Measurements from ENCODE around the gene G3BP1. TPM values are rescaled to one million over a fixed set of nuclear protein-coding genes. Genes with fewer than 3 reads are reported as not detected.
"Not testable (repeated sequence)": the region's sequence is repeated elsewhere in the genome, so short reads cannot be mapped to it uniquely, and the experiment has no call there.

The G3BP1 gene
- total RNA-seq, 4 donors from 2014 or later, result 63.7 to 67.7 (median 65.8) TPM

- H3K4me3 ChIP-seq, result no peak overlapping the region
- no peak overlapping the region for H3K27ac ChIP-seq
- H3K9me3 ChIP-seq, result no peaks in the 10 kb centered on the region
- TF ChIP-seq POLR2A (IDR thresholded peaks at IDR 0.05), result no peak
- TF ChIP-seq, protein P1, sequence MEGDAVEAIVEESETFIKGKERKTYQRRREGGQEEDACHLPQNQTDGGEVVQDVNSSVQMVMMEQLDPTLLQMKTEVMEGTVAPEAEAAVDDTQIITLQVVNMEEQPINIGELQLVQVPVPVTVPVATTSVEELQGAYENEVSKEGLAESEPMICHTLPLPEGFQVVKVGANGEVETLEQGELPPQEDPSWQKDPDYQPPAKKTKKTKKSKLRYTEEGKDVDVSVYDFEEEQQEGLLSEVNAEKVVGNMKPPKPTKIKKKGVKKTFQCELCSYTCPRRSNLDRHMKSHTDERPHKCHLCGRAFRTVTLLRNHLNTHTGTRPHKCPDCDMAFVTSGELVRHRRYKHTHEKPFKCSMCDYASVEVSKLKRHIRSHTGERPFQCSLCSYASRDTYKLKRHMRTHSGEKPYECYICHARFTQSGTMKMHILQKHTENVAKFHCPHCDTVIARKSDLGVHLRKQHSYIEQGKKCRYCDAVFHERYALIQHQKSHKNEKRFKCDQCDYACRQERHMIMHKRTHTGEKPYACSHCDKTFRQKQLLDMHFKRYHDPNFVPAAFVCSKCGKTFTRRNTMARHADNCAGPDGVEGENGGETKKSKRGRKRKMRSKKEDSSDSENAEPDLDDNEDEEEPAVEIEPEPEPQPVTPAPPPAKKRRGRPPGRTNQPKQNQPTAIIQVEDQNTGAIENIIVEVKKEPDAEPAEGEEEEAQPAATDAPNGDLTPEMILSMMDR (IDR thresholded peaks at IDR 0.05), result no peak
- no peak for DNase-seq
- H3K4me1 ChIP-seq, result peaks cover 0 to 6% (median 0%) of the 10 kb centered on the region in 4 donors
- no peaks in the 10 kb centered on the region for H3K27me3 ChIP-seq
- no peaks in the 10 kb centered on the region for H3K36me3 ChIP-seq
Measured at GRCh38 chr5:151822141-151822540, 50.4 kb downstream of the G3BP1 start.

- no peak for TF ChIP-seq POLR2A (IDR thresholded peaks at IDR 0.05)
- TF ChIP-seq, protein P1 (IDR thresholded peaks at IDR 0.05), result peak; percentile 25 to 86 (median 78)
- Histone ChIP-seq H3K4me1 (peaks cover 0 to 4% (median 0%) of the 10 kb centered on the region in 4 donors), H3K9me3 (no peaks in the 10 kb centered on the region), H3K4me3 (no peak overlapping the region), H3K27me3 (no peaks in the 10 kb centered on the region), H3K36me3 (no peaks in the 10 kb centered on the region), H3K27ac (no peak overlapping the region)
- peak in 2 of 3 donors; percentile 23 to 76 for DNase-seq
Measured at GRCh38 chr5:151825445-151825844, 53.7 kb downstream of the G3BP1 start.

- TF ChIP-seq, protein P1 (IDR thresholded peaks at IDR 0.05), result no peak
- TF ChIP-seq POLR2A (IDR thresholded peaks at IDR 0.05), result no peak
- Histone ChIP-seq H3K4me1 (no peaks in the 10 kb centered on the region), H3K9me3 (peaks cover 0 to 26% (median 0%) of the 10 kb centered on the region in 4 donors), H3K27ac (no peak overlapping the region), H3K36me3 (no peaks in the 10 kb centered on the region), H3K27me3 (no peaks in the 10 kb centered on the region), H3K4me3 (no peak overlapping the region)
- DNase-seq, result no peak
Measured at GRCh38 chr5:151829370-151829769, 57.6 kb downstream of the G3BP1 start.

- H3K36me3 ChIP-seq, H3K27ac ChIP-seq, DNase-seq, H3K27me3 ChIP-seq, H3K4me3 ChIP-seq, H3K4me1 ChIP-seq: not testable (repeated sequence)
- H3K9me3 ChIP-seq, result peaks cover 0 to 27% (median 0%) of the 10 kb centered on the region in 4 donors
Measured at GRCh38 chr5:151832843-151833242, 61.1 kb downstream of the G3BP1 start.

- DNase-seq, result no peak
- Histone ChIP-seq H3K4me1 (no peaks in the 10 kb centered on the region), H3K4me3 (no peak overlapping the region), H3K27ac (no peak overlapping the region), H3K9me3 (no peaks in the 10 kb centered on the region), H3K27me3 (no peaks in the 10 kb centered on the region), H3K36me3 (no peaks in the 10 kb centered on the region)
- TF ChIP-seq POLR2A (IDR thresholded peaks at IDR 0.05), result no peak
- TF ChIP-seq, protein P1 (IDR thresholded peaks at IDR 0.05), result no peak
Measured at GRCh38 chr5:151846765-151847164, 75.0 kb downstream of the G3BP1 start.

DNA sequence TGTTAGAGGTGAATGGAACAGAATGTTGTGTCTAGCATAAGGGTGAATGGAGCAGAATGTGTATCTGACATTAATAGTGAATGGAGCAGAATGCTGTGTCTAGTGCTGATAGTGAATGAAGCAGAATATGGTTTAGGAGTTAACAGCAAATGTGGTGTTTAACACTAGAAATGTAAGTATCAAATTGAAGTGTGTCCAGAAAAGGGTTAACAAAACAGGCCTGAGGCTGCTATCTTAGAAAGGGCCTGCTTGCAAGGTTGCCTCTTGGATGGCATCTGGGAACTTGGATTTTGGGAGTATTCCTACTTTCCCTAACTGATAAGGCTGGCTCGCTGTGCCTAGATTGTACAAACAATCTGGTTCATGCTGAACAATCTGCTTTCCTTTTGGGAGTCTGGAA, 76.1 kb downstream of the G3BP1 start:
- TF ChIP-seq POLR2A (IDR thresholded peaks at IDR 0.05), result no peak
- TF ChIP-seq, protein P1 (IDR thresholded peaks at IDR 0.05), result no peak
- Histone ChIP-seq H3K4me1 (no peaks in the 10 kb centered on the region), H3K27ac (no peak overlapping the region), H3K4me3 (no peak overlapping the region), H3K9me3 (no peaks in the 10 kb centered on the region), H3K36me3 (no peaks in the 10 kb centered on the region), H3K27me3 (no peaks in the 10 kb centered on the region)
- DNase-seq, result no peak

Data from Peyer's patch (tissue), 4 donors.